Activated naive CD4-positive, alpha-beta T cell treated with anti-CD3 and anti-CD28 coated beads, Interleukin-2, amount 50 U/mL, for 24 hours (primary cell): ENCODE measurements around the gene ATXN3.

Source experiments
- H3K27ac Mint-ChIP-seq: one replicate; pipeline ENCODE4 v1.8.0; 2021; ENCODE audit warnings: mild to moderate bottlenecking, mixed read lengths
- H3K27me3 Mint-ChIP-seq: one replicate; pipeline ENCODE4 v1.8.0; 2021; ENCODE audit warnings: mixed read lengths
- H3K36me3 Mint-ChIP-seq: one replicate; pipeline ENCODE4 v1.8.0; 2021; ENCODE audit warnings: mixed read lengths
- H3K4me1 Mint-ChIP-seq: one replicate; pipeline ENCODE4 v1.8.0; 2021; ENCODE audit warnings: mixed read lengths
- H3K4me3 Mint-ChIP-seq: one replicate; pipeline ENCODE4 v1.8.0; 2021; ENCODE audit warnings: mild to moderate bottlenecking, mixed read lengths
- H3K9me3 Mint-ChIP-seq: one replicate; pipeline ENCODE4 v1.8.0; 2021; ENCODE audit warnings: mixed read lengths

The ATXN3 gene

GRCh38 chr14:92039063-92039718 is 67.2 kb downstream of the ATXN3 start:
- no peaks in the 10 kb centered on the region for H3K27me3 Mint-ChIP-seq
- peaks cover 7% of the 10 kb centered on the region for H3K36me3 Mint-ChIP-seq
- peaks cover 43% of the 10 kb centered on the region for H3K4me1 Mint-ChIP-seq
- H3K4me3 Mint-ChIP-seq: peak overlapping the region; percentile 95
- no peaks in the 10 kb centered on the region for H3K9me3 Mint-ChIP-seq
- H3K27ac Mint-ChIP-seq: peak overlapping the region; percentile 99

DNA sequence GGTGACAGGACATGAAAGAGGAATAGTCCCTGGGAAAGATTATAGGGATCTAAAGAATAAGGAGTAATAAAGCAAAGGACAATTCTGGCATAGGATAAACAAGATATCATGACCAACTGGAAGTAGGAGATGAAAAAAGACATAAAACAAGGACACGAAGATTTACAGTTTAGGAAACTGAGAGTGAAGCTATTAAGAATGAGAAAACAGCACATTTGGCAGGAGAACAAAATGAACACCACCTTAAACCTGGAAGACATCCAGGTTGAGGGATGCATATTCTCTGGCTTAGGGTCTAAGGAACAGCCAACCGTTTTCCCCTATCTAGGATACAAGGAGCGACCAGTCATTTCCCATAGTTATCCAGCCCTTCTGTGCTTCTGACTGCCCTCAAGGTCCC is 68.4 kb downstream of the ATXN3 start:
- peak overlapping the region; percentile 95 for H3K4me3 Mint-ChIP-seq
- peak overlapping the region; percentile 18 for H3K27ac Mint-ChIP-seq
- no peaks in the 10 kb centered on the region for H3K9me3 Mint-ChIP-seq
- no peaks in the 10 kb centered on the region for H3K27me3 Mint-ChIP-seq
- H3K4me1 Mint-ChIP-seq: peaks cover 53% of the 10 kb centered on the region
- peaks cover 7% of the 10 kb centered on the region for H3K36me3 Mint-ChIP-seq

DNA sequence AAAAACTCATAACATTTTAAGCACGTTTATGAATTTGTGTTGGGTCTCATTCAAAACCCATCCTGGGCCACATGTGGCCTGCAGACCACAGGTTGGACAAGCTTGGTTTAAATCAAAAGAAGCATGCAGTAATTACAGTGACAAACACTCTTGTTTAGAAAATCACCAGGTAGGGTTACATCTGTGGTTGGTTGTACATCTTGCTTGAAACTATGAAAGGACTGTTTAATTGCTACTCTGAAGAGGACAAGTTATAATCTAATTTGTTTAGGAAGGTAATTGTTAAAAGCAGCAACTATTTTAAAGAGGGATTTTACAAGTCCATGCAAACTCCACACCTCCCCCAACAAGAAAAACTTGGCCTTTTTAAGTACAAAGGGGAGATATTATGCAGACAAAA is 70.5 kb downstream of the ATXN3 start:
- H3K36me3 Mint-ChIP-seq: peaks cover 7% of the 10 kb centered on the region
- H3K4me1 Mint-ChIP-seq: peaks cover 57% of the 10 kb centered on the region
- no peaks in the 10 kb centered on the region for H3K9me3 Mint-ChIP-seq
- H3K4me3 Mint-ChIP-seq: no peak overlapping the region
- no peak overlapping the region for H3K27ac Mint-ChIP-seq
- H3K27me3 Mint-ChIP-seq: no peaks in the 10 kb centered on the region

DNA sequence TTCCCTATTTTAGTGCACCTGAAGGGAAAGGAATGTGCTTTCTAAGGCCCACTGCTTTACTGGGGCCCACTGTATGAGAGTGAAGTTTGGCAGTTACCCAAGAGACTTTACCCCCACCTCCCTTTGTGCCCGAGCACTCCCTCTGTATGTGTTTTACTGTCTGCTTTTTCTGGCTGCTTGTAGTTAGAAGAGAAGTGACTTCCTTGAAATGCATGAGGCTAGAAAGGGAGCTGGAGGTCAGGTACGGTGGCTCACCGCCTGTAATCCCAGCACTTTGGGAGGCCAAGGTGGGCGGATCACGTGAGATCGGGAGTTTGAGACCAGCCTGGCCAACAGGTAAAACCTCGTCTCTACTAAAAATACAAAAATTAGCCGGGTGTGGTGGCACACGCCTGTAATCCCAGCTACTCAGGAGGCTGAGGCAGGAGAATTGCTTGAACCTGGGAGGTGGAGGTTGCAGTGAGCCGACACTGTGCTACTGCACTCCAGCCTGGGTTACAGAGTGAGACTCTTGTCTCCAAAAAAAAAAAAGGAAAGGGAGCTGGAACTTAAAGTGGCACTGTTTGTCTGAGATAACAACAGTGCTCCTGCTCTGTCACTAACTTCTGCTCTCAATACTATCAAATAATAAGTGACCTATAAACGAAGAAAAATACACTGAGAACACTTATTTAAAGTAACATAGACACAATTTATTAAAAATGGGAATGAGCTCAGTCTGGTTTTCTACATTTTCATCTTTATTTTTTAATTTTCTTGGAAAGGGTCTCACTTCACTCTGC is 72.3 kb downstream of the ATXN3 start:
- Mint-ChIP-seq H3K36me3 (peaks cover 5% of the 10 kb centered on the region), H3K27me3 (no peaks in the 10 kb centered on the region), H3K27ac (peak overlapping the region; percentile 63), H3K4me1 (peaks cover 53% of the 10 kb centered on the region), H3K9me3 (no peaks in the 10 kb centered on the region), H3K4me3 (no peak overlapping the region)

- no peak overlapping the region for H3K4me3 Mint-ChIP-seq
- H3K9me3 Mint-ChIP-seq: no peaks in the 10 kb centered on the region
- H3K27ac Mint-ChIP-seq: peak overlapping the region; percentile 63
- peaks cover 50% of the 10 kb centered on the region for H3K4me1 Mint-ChIP-seq
- no peaks in the 10 kb centered on the region for H3K27me3 Mint-ChIP-seq
- H3K36me3 Mint-ChIP-seq: peaks cover 7% of the 10 kb centered on the region
Observed at GRCh38 chr14:92033433-92033832, 72.9 kb downstream of the ATXN3 start.

DNA sequence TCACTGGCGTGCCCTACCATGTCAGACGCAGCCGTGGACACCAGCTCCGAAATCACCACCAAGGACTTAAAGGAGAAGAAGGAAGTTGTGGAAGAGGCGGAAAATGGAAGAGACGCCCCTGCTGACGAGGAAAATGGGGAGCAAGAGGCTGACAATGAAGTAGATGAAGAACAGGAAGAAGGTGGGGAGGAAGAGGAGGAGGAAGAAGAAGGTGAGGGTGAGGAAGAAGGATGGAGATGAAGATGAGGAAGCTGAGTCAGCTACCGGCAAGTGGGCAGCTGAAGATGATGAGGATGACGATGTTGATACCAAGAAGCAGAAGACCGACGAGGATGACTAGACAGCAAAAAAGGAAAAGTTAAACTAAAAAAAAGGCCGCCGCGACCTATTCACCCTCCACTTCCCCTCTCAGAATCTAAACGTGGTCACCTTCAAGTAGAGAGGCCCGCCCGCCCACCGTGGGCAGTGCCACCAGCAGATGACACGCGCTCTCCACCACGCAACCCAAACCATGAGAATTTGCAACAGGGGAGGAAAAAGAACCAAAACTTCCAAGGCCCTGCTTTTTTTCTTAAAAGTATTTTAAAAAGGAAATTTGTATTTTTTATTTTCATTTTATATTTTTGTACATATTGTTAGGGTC is 79.7 kb downstream of the ATXN3 start:
- Mint-ChIP-seq H3K36me3 (peaks cover 5% of the 10 kb centered on the region), H3K27ac (peak overlapping the region; percentile 82), H3K4me1 (peaks cover 25% of the 10 kb centered on the region), H3K9me3 (no peaks in the 10 kb centered on the region), H3K4me3 (peak overlapping the region; percentile 42), H3K27me3 (no peaks in the 10 kb centered on the region)

DNA sequence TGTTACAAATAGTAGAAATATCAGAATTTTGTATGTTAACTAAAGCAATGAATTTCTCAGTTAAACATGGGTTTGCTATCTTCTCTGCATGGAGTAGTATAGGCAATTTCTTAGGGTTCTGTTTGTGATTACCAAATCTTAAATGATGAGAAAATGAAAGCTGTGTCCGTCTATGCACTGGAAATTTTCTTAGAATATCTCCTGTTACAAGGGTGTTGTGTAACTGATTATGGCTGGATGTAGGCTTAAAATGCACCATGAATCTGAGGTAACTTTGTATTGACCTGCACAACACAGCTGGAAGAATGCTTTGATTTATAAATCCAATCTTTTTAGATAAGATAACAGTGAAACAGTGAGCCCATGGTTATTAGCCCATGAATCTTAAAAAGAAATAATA is 84.3 kb downstream of the ATXN3 start:
- Mint-ChIP-seq H3K4me1 (peaks cover 16% of the 10 kb centered on the region), H3K36me3 (peaks cover 6% of the 10 kb centered on the region), H3K4me3 (no peak overlapping the region), H3K9me3 (no peaks in the 10 kb centered on the region), H3K27me3 (no peaks in the 10 kb centered on the region), H3K27ac (no peak overlapping the region)

GRCh38 chr14:92021523-92021922 is 84.9 kb downstream of the ATXN3 start:
- H3K9me3 Mint-ChIP-seq: no peaks in the 10 kb centered on the region
- H3K4me3 Mint-ChIP-seq: no peak overlapping the region
- no peaks in the 10 kb centered on the region for H3K27me3 Mint-ChIP-seq
- H3K36me3 Mint-ChIP-seq: peaks cover 6% of the 10 kb centered on the region
- peaks cover 14% of the 10 kb centered on the region for H3K4me1 Mint-ChIP-seq
- no peak overlapping the region for H3K27ac Mint-ChIP-seq

- Mint-ChIP-seq H3K4me1 (peaks cover 23% of the 10 kb centered on the region), H3K27ac (no peak overlapping the region), H3K9me3 (no peaks in the 10 kb centered on the region), H3K36me3 (peaks cover 20% of the 10 kb centered on the region), H3K4me3 (no peak overlapping the region), H3K27me3 (no peaks in the 10 kb centered on the region)
Observed at GRCh38 chr14:92014040-92014439, 92.3 kb downstream of the ATXN3 start.

DNA sequence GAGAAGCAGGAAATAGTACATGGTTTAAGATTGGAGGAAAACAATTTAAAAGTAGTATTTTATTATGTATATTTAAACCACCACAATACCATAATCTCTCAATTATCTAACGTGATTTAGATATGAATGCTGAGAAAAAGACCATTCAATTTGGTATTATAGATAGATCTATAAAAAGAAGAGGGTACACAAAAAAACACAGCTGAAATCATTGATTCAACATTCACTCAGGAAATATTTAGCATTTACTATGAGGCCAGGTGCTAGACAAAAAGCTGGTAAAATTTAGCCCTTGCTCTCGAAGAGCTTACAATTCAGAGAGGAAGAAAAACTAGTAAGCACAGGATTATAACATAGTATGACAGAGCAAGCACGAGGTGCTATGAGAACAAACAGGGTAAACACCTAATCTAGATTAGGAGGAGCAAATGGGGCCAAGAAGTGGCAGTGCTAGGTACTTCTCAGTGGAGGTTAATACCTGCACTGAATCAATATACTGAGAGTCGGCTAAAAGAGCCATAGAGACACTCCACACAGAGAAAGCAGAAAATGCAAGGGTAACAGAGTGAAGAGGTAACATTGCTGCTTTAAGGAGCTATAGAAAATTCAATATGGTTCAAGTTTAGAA is 94.1 kb downstream of the ATXN3 start:
- Mint-ChIP-seq H3K36me3 (peaks cover 28% of the 10 kb centered on the region), H3K4me3 (no peak overlapping the region), H3K4me1 (peaks cover 26% of the 10 kb centered on the region), H3K9me3 (no peaks in the 10 kb centered on the region), H3K27me3 (no peaks in the 10 kb centered on the region), H3K27ac (peak overlapping the region; percentile 25)

DNA sequence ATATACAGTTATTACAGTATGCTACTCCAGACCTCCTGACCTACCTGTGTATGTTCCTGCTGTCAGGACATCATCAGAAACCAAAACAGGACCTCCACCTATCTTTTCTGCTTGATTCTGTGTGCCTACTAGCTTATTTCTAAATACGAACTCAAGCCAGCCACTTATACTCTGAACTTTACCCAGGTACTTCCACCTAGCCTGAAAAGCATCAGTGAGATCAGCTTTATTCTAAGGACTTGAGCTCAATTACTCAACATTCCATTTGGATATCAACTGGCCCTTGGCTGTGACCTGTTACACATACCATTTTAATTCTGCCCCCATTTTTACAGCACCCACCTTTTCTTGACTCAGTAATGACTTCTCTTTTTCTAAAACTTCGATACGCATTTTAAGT is 95.7 kb downstream of the ATXN3 start:
- Mint-ChIP-seq H3K4me1 (peaks cover 28% of the 10 kb centered on the region), H3K27ac (peak overlapping the region; percentile 70), H3K27me3 (no peaks in the 10 kb centered on the region), H3K9me3 (no peaks in the 10 kb centered on the region), H3K4me3 (no peak overlapping the region), H3K36me3 (peaks cover 23% of the 10 kb centered on the region)

DNA sequence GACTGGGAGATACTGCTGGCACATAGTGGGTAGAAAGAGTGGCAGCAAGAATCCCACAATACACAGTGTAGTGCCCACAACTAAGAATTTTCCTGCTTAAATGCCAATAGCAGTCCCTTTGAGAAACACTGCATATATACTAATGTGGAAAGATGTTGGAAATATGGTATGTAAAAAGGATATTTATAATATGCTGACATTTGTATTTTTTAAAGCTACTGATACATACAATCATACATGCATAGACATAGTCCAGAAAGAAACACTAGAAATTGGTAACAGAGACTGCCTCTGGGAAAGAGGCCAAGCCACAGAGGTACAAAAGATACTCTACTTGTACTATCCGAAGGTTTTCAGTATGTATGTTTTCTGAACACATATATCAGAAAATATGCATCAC is 96.8 kb downstream of the ATXN3 start:
- H3K27ac Mint-ChIP-seq: no peak overlapping the region
- no peaks in the 10 kb centered on the region for H3K27me3 Mint-ChIP-seq
- H3K4me3 Mint-ChIP-seq: no peak overlapping the region
- H3K36me3 Mint-ChIP-seq: peaks cover 31% of the 10 kb centered on the region
- H3K4me1 Mint-ChIP-seq: peaks cover 38% of the 10 kb centered on the region
- no peaks in the 10 kb centered on the region for H3K9me3 Mint-ChIP-seq
